Activated naive CD4-positive, alpha-beta T cell treated with anti-CD3 and anti-CD28 coated beads, Interleukin-2, amount 50 U/mL, for 16 hours (primary cell): Measurements from ENCODE around the gene SWI5.
"Not testable (repeated sequence)": the region's sequence is repeated elsewhere in the genome, so short reads cannot be mapped to it uniquely, and the experiment has no call there.

ENCODE experiments used
- DNase-seq: peaks from one replicate; pipeline ENCODE4 v3.0.0-alpha.2; 2020

Gene SWI5

GRCh38 chr9:128276008-128276573 lies at the start of gene SWI5:
Gene SWI5, plus strand, starts transcription at chr9:128276276.
- peak; percentile 100 for DNase-seq

- no peak for DNase-seq
Observed at GRCh38 chr9:128226412-128226801, 49.7 kb upstream of the SWI5 start.

GRCh38 chr9:128230897-128231296 lies 45.2 kb upstream of the SWI5 start:
- not testable (repeated sequence) for DNase-seq

- DNase-seq = no peak
Observed at GRCh38 chr9:128231638-128232527, 44.2 kb upstream of the SWI5 start.

GRCh38 chr9:128232528-128233428 lies 43.3 kb upstream of the SWI5 start:
- no peak for DNase-seq

GRCh38 chr9:128233817-128234406 lies 42.2 kb upstream of the SWI5 start:
- no peak for DNase-seq

- DNase-seq = no peak
Observed at GRCh38 chr9:128242124-128242523, 34.0 kb upstream of the SWI5 start.

- no peak for DNase-seq
Observed at GRCh38 chr9:128242828-128243214, 33.3 kb upstream of the SWI5 start.

- no peak for DNase-seq
Observed at GRCh38 chr9:128243215-128244018, 32.7 kb upstream of the SWI5 start.

GRCh38 chr9:128244091-128244836 lies 31.8 kb upstream of the SWI5 start:
- no peak for DNase-seq

- no peak for DNase-seq
Observed at GRCh38 chr9:128244837-128245231, 31.2 kb upstream of the SWI5 start.

GRCh38 chr9:128245421-128246151 lies 30.5 kb upstream of the SWI5 start:
- no peak for DNase-seq

GRCh38 chr9:128246471-128246870 lies 29.6 kb upstream of the SWI5 start:
- DNase-seq = no peak

GRCh38 chr9:128247226-128247803 lies 28.8 kb upstream of the SWI5 start:
- no peak for DNase-seq

GRCh38 chr9:128249558-128249907 lies 26.5 kb upstream of the SWI5 start:
- DNase-seq = no peak

- peak; percentile 96 for DNase-seq
Observed at GRCh38 chr9:128249908-128250838, 25.9 kb upstream of the SWI5 start.

GRCh38 chr9:128250839-128251731 lies 25.0 kb upstream of the SWI5 start:
- no peak for DNase-seq

- DNase-seq = no peak
Observed at GRCh38 chr9:128251732-128252100, 24.4 kb upstream of the SWI5 start.
